GM19397 (cell line): ENCODE results near the gene HOXC4.
"Not testable (repeated sequence)": the region's sequence is repeated elsewhere in the genome, so short reads cannot be mapped to it uniquely, and the experiment has no call there.

Experiments used
- ATAC-seq: cut with Tn5 transposase; IDR thresholded peaks from one replicate; pipeline ENCODE4 v1.9.1; 2021; ENCODE audit warnings: mild to moderate bottlenecking, moderate library complexity; ENCODE audit not compliant: unreplicated experiment

HOXC4 gene

GRCh38 chr12:54081581-54082396 is 28.2 kb downstream of the HOXC4 start:
- not testable (repeated sequence) for ATAC-seq

- ATAC-seq = no peak
Measured at GRCh38 chr12:54082397-54082892, 28.8 kb downstream of the HOXC4 start.

GRCh38 chr12:54088011-54088410 is 34.4 kb downstream of the HOXC4 start:
- not testable (repeated sequence) for ATAC-seq

- not testable (repeated sequence) for ATAC-seq
Measured at GRCh38 chr12:54089465-54089864, 35.8 kb downstream of the HOXC4 start.

GRCh38 chr12:54090312-54090711 is 36.7 kb downstream of the HOXC4 start:
- not testable (repeated sequence) for ATAC-seq

GRCh38 chr12:54092943-54093342 is 39.3 kb downstream of the HOXC4 start:
- ATAC-seq = not testable (repeated sequence)

- not testable (repeated sequence) for ATAC-seq
Measured at GRCh38 chr12:54095928-54096327, 42.3 kb downstream of the HOXC4 start.

- not testable (repeated sequence) for ATAC-seq
Measured at GRCh38 chr12:54098644-54099043, 45.0 kb downstream of the HOXC4 start.

- ATAC-seq = not testable (repeated sequence)
Measured at GRCh38 chr12:54100588-54100987, 47.0 kb downstream of the HOXC4 start.

- not testable (repeated sequence) for ATAC-seq
Measured at GRCh38 chr12:54102223-54102622, 48.6 kb downstream of the HOXC4 start.

- not testable (repeated sequence) for ATAC-seq
Measured at GRCh38 chr12:54103827-54104226, 50.2 kb downstream of the HOXC4 start.
